CD14-positive monocyte (primary cell): ENCODE measurements around the gene ZNF292. TPM values are rescaled to one million over a fixed set of nuclear protein-coding genes. Genes with fewer than 3 reads are reported as not detected.

ENCODE experiments used
- DNase-seq, 3 donors: peaks; one replicate each; pipeline ENCODE4 v3.0.0-alpha.2; 2011 to 2022
- H2AFZ ChIP-seq: 2 replicates; pipeline ENCODE4 v1.6.0; 2012; ENCODE audit warnings: mild to moderate bottlenecking, low read depth, low read length, inconsistent platforms; ENCODE audit not compliant: insufficient read depth, poor library complexity, severe bottlenecking
- H3K27ac ChIP-seq, 2 donors: 1 replicate in 1 of 2; 2 replicates in 1 of 2; pipeline ENCODE4 v1.5.1; 2012 to 2013; ENCODE audit warnings: low read length in 2 of 2, control low read depth in 1 of 2, inconsistent platforms in 1 of 2, low read depth in 1 of 2, mild to moderate bottlenecking in 1 of 2
- H3K27me3 ChIP-seq, 2 donors: one replicate each; pipeline versions ENCODE4 v1.6.0 to v1.6.1; 2011 to 2013; ENCODE audit warnings: low read length in 2 of 2; ENCODE audit not compliant: control insufficient read depth in 2 of 2, insufficient read depth in 2 of 2
- H3K36me3 ChIP-seq, 2 donors: replicated peaks in 1 of 2; 1 replicate in 1 of 2; 2 replicates in 1 of 2; pipeline versions ENCODE4 v1.5.1 to v1.6.1; 2012 to 2013; ENCODE audit warnings: low read length in 2 of 2, control low read depth in 1 of 2, inconsistent platforms in 1 of 2, mild to moderate bottlenecking in 1 of 2; ENCODE audit not compliant: insufficient read depth in 2 of 2, control insufficient read depth in 1 of 2
- H3K4me1 ChIP-seq, 2 donors: 1 replicate in 1 of 2; 2 replicates in 1 of 2; pipeline versions ENCODE4 v1.5.1 to v1.6.1; 2012 to 2013; ENCODE audit warnings: low read length in 2 of 2, control low read depth in 1 of 2, inconsistent platforms in 1 of 2, mild to moderate bottlenecking in 1 of 2, moderate library complexity in 1 of 2; ENCODE audit not compliant: insufficient read depth in 2 of 2, control insufficient read depth in 1 of 2
- H3K4me2 ChIP-seq: replicated peaks from 2 replicates; pipeline ENCODE3; 2012; ENCODE audit warnings: low read length, moderate library complexity, mild to moderate bottlenecking; ENCODE audit not compliant: poor library complexity, severe bottlenecking; ENCODE audit errors: extremely low read depth
- H3K4me3 ChIP-seq, 3 experiments: fragments of 200-600 bp in 1 of 3; sonication (generic) in 1 of 3; replicated peaks in 1 of 3; 1 replicate in 2 of 3; 2 replicates in 1 of 3; pipeline ENCODE4 v1.5.1; 2011 to 2013; ENCODE audit warnings: low read length in 3 of 3, mild to moderate bottlenecking in 3 of 3, control low read depth in 2 of 3, low read depth in 2 of 3, inconsistent platforms in 1 of 3, moderate library complexity in 1 of 3
- H3K79me2 ChIP-seq: 2 replicates; pipeline ENCODE4 v1.6.0; 2012; ENCODE audit warnings: mild to moderate bottlenecking, control low read depth, inconsistent platforms, low read length, moderate library complexity; ENCODE audit not compliant: insufficient read depth
- H3K9ac ChIP-seq: 2 replicates; pipeline ENCODE4 v1.6.0; 2017; ENCODE audit warnings: low read length, mild to moderate bottlenecking; ENCODE audit not compliant: insufficient read depth, poor library complexity, severe bottlenecking
- H3K9me3 ChIP-seq, 2 donors: replicated peaks in 1 of 2; 1 replicate in 1 of 2; 2 replicates in 1 of 2; pipeline versions ENCODE4 v1.5.1 to v1.6.1; 2012 to 2013; ENCODE audit warnings: low read length in 2 of 2, control low read depth in 1 of 2; ENCODE audit not compliant: control insufficient read depth in 1 of 2, insufficient read depth in 1 of 2
- H4K20me1 ChIP-seq: 2 replicates; pipeline ENCODE4 v1.6.0; 2012; ENCODE audit warnings: mild to moderate bottlenecking, low read length, control low read depth, moderate library complexity; ENCODE audit not compliant: insufficient read depth
- H3K27ac Mint-ChIP-seq, 7 donors: one replicate each; pipeline ENCODE4 v1.8.0; 2020; ENCODE audit warnings: mild to moderate bottlenecking in 7 of 7, mixed read lengths in 7 of 7, moderate library complexity in 6 of 7, inconsistent platforms in 2 of 7
- H3K27me3 Mint-ChIP-seq, 3 donors: one replicate each; pipeline ENCODE4 v1.8.0; 2021 to 2022; ENCODE audit warnings: low read depth in 3 of 3, mild to moderate bottlenecking in 3 of 3, mixed read lengths in 3 of 3, moderate library complexity in 3 of 3, inconsistent platforms in 1 of 3
- H3K36me3 Mint-ChIP-seq, 2 donors: one replicate each; pipeline ENCODE4 v1.8.0; 2020; ENCODE audit warnings: mixed read lengths in 2 of 2, inconsistent platforms in 1 of 2, mild to moderate bottlenecking in 1 of 2
- H3K4me1 Mint-ChIP-seq: one replicate; pipeline ENCODE4 v1.8.0; 2020; ENCODE audit warnings: mild to moderate bottlenecking, mixed read lengths
- H3K4me3 Mint-ChIP-seq, 2 donors: one replicate each; pipeline ENCODE4 v1.8.0; 2020; ENCODE audit warnings: mild to moderate bottlenecking in 2 of 2, mixed read lengths in 2 of 2, moderate library complexity in 1 of 2
- H3K9me3 Mint-ChIP-seq, 7 donors: one replicate each; pipeline ENCODE4 v1.8.0; 2020 to 2022; ENCODE audit warnings: mixed read lengths in 7 of 7, mild to moderate bottlenecking in 6 of 7, moderate library complexity in 6 of 7, inconsistent platforms in 2 of 7
- CTCF ChIP-seq: fragments of 200-600 bp; IDR thresholded peaks from one replicate; pipeline ENCODE4 v1.8.0; 2022; ENCODE audit warnings: antibody characterized with exemption, mild to moderate bottlenecking
- WGBS: methylation state at CpG from one replicate; pipeline ENCODE4 v1.1.5; 2013; ENCODE audit warnings: missing lambda C conversion rate; ENCODE audit not compliant: insufficient coverage; 5-methylcytosine and 5-hydroxymethylcytosine counted together
- intact Hi-C, 2 donors: fragments of 100-400 bp; cut with micrococcal nuclease; formaldehyde crosslinking; loops; one replicate each; pipeline versions ENCODE4 v1.15.0 to v1.15.1; 2023
- polyA minus RNA-seq: library from RNA; depleted of rRNA, polyadenylated mRNA; stranded (reverse); fragments of >200 nt; gene quantifications from 2 replicates; pipeline ENCODE4 v1.2.3, GENCODE V29; 2012
- polyA plus RNA-seq, 3 donors: library from polyadenylated mRNA; depleted of rRNA in 1 of 3; unstranded in 2 of 3; stranded (reverse) in 1 of 3; fragments of 300-500 nt in 2 of 3; fragments of >200 nt in 1 of 3; fragmentation: Illumina TruSeq in 2 of 3; gene quantifications; 1 replicate in 2 of 3; 2 replicates in 1 of 3; pipeline ENCODE4 v1.2.3, GENCODE V29; 2012 to 2021
- total RNA-seq, 12 experiments: library from RNA in 1 of 12; stranded (reverse) in 1 of 12; fragments of 120-200 nt in 1 of 12; gene quantifications; one replicate each; pipeline ENCODE4 v1.2.4 and lab custom pipeline; 2013 to 2026; ENCODE audit warnings: mixed read lengths in 6 of 12, inconsistent platforms in 1 of 12

The ZNF292 gene
- total RNA-seq (2013), result 16.4 TPM
- polyA plus RNA-seq (1 to 10 TPM; 4.8 to 7.7 (median 7.6) TPM), polyA minus RNA-seq (11.3 and 12.2 TPM in 2 replicates), total RNA-seq (lab: John Stamatoyannopoulos, UW) (15.1 to 129 (median 94.0) reads per million in 11 experiments)

GRCh38 chr6:87154993-87155841 lies at the start of gene ZNF292:
ZNF292 (plus strand) TSS chr6:87155565; CDS start chr6:87155592, 27 bp downstream.
- WGBS, result under 1% methylated on average over 68 of the region's 75 CpGs
- Histone ChIP-seq H2AFZ (peak within 1 kb of the TSS; percentile 91), H3K4me1 (peaks cover 27 to 47% of the 10 kb centered on the region in 2 donors), H3K27me3 (peaks cover 0 to 5% of the 10 kb centered on the region in 2 donors), H4K20me1 (peaks cover 30% of the 10 kb centered on the region), H3K4me3 (peak within 1 kb of the TSS; percentile 73 to 95 (median 81)), H3K9me3 (no peaks in the 10 kb centered on the region), H3K36me3 (no peaks in the 10 kb centered on the region), H3K4me2 (peak within 1 kb of the TSS; percentile 88), H3K79me2 (peaks cover 71% of the 10 kb centered on the region), H3K27ac (peak within 1 kb of the TSS; percentile 93 to 96), H3K9ac (peak within 1 kb of the TSS; percentile 83)
- no peaks in the 10 kb centered on the region for H3K9me3 Mint-ChIP-seq
- H3K36me3 Mint-ChIP-seq, result peaks cover 2 to 8% of the 10 kb centered on the region in 2 donors
- H3K27ac Mint-ChIP-seq, result peak within 1 kb of the TSS; percentile 91 to 98 (median 97)
- peak within 1 kb of the TSS; percentile 93 to 97 for H3K4me3 Mint-ChIP-seq
- TF ChIP-seq CTCF, result no peak
- peaks cover 0 to 11% (median 10%) of the 10 kb centered on the region in 3 donors for H3K27me3 Mint-ChIP-seq
- intact Hi-C loops, result loop anchor here (10.0 kb wide), 2 partner anchors 80 to 1720 kb away; no protein-coding TSS in a partner anchor
- peaks cover 37% of the 10 kb centered on the region for H3K4me1 Mint-ChIP-seq
- DNase-seq, result peak; percentile 91 to 96 (median 96)

- H3K9me3 ChIP-seq, result no peaks in the 10 kb centered on the region
- no peak for TF ChIP-seq CTCF
- intact Hi-C loops, result no loop called here
- no peak overlapping the region for H3K4me3 ChIP-seq
- Mint-ChIP-seq H3K27me3 (peaks cover 0 to 4% (median 0%) of the 10 kb centered on the region in 3 donors), H3K36me3 (no peaks in the 10 kb centered on the region), H3K9me3 (peaks cover 0 to 2% (median 0%) of the 10 kb centered on the region in 7 donors), H3K27ac (no peak overlapping the region), H3K4me3 (no peak overlapping the region), H3K4me1 (peaks cover 7% of the 10 kb centered on the region)
- no peaks in the 10 kb centered on the region for H3K79me2 ChIP-seq
- H3K36me3 ChIP-seq, result no peaks in the 10 kb centered on the region
- H3K4me2 ChIP-seq, result no peak overlapping the region
- no peaks in the 10 kb centered on the region for H4K20me1 ChIP-seq
- peak overlapping the region in 1 of 2 donors; percentile 28 for H3K27ac ChIP-seq
- DNase-seq, result no peak
- H3K27me3 ChIP-seq, result no peaks in the 10 kb centered on the region
- peaks cover 17 to 22% of the 10 kb centered on the region in 2 donors for H3K4me1 ChIP-seq
- H2AFZ ChIP-seq, result no peak overlapping the region
- no peak overlapping the region for H3K9ac ChIP-seq
Measured at GRCh38 chr6:87105823-87106222, 49.5 kb upstream of the ZNF292 start.
